GM23248 (cell line): ENCODE results near the gene DNAH9. TPM values are rescaled to one million over a fixed set of nuclear protein-coding genes. Genes with fewer than 3 reads are reported as not detected.

ENCODE experiments used
- DNase-seq: peaks from one replicate; pipeline ENCODE4 v3.0.0-alpha.2; 2015
- H2AFZ ChIP-seq: fragments of 200-600 bp; sonication (generic); 2 replicates; pipeline ENCODE4 v1.6.1; 2016; ENCODE audit warnings: antibody characterized with exemption
- H3F3A ChIP-seq: fragments of 200-600 bp; sonication (generic); 2 replicates; pipeline ENCODE4 v1.6.1; 2016; ENCODE audit warnings: mild to moderate bottlenecking, antibody characterized with exemption, mixed run types; ENCODE audit not compliant: insufficient read depth
- H3K27ac ChIP-seq: fragments of 200-600 bp; sonication (generic); 2 replicates; pipeline ENCODE4 v1.5.1; 2016; ENCODE audit warnings: mild to moderate bottlenecking
- H3K27me3 ChIP-seq: fragments of 200-600 bp; sonication (generic); replicated peaks from 2 replicates; pipeline ENCODE4 v1.6.1; 2016; ENCODE audit warnings: mild to moderate bottlenecking; ENCODE audit not compliant: insufficient read depth
- H3K36me3 ChIP-seq: fragments of 200-600 bp; sonication (generic); 2 replicates; pipeline ENCODE4 v1.6.1; 2016; ENCODE audit warnings: low read depth, mild to moderate bottlenecking
- H3K4me1 ChIP-seq: fragments of 200-600 bp; sonication (generic); 2 replicates; pipeline ENCODE4 v1.6.1; 2016; ENCODE audit warnings: mild to moderate bottlenecking; ENCODE audit not compliant: insufficient read depth
- H3K4me2 ChIP-seq: fragments of 200-600 bp; sonication (generic); one replicate; pipeline ENCODE4 v1.6.1; 2016; ENCODE audit warnings: mild to moderate bottlenecking; ENCODE audit not compliant: unreplicated experiment
- H3K4me3 ChIP-seq: fragments of 200-600 bp; sonication (generic); 2 replicates; pipeline ENCODE4 v1.5.1; 2016; ENCODE audit warnings: mild to moderate bottlenecking
- H3K79me2 ChIP-seq: fragments of 200-600 bp; sonication (generic); 2 replicates; pipeline ENCODE4 v1.6.1; 2016; ENCODE audit warnings: mild to moderate bottlenecking; ENCODE audit not compliant: insufficient read depth
- H3K9ac ChIP-seq: fragments of 200-600 bp; sonication (generic); 2 replicates; pipeline ENCODE4 v1.6.1; 2016; ENCODE audit warnings: mild to moderate bottlenecking
- H3K9me2 ChIP-seq: fragments of 200-600 bp; sonication (generic); 2 replicates; pipeline ENCODE4 v1.6.1; 2016; ENCODE audit warnings: mixed run types, mild to moderate bottlenecking, moderate library complexity; ENCODE audit not compliant: insufficient read depth
- H3K9me3 ChIP-seq: fragments of 200-600 bp; sonication (generic); one replicate; pipeline ENCODE4 v1.6.1; 2017; ENCODE audit warnings: low read depth
- H4K20me1 ChIP-seq: fragments of 200-600 bp; sonication (generic); 2 replicates; pipeline ENCODE4 v1.6.0; 2016; ENCODE audit not compliant: insufficient read depth
- EZH2 ChIP-seq: fragments of 200-600 bp; sonication (generic); IDR thresholded peaks from 2 replicates; pipeline ENCODE4 v1.6.1; 2018; ENCODE audit warnings: antibody characterized with exemption, mild to moderate bottlenecking; ENCODE audit not compliant: insufficient read depth, poor library complexity, severe bottlenecking
- EZH2phosphoT487 ChIP-seq: fragments of 200-600 bp; sonication (generic); IDR thresholded peaks from 2 replicates; pipeline ENCODE4 v1.6.1; 2018; ENCODE audit warnings: antibody characterized with exemption, moderate library complexity, mild to moderate bottlenecking, low read depth; ENCODE audit not compliant: insufficient read depth
- WGBS, 2 experiments: methylation state at CpG; one replicate each; pipeline ENCODE4 v1.1.6; 2015 to 2017; ENCODE audit warnings: low lambda C conversion rate in 2 of 2, low coverage in 1 of 2; ENCODE audit errors: missing lambda C conversion rate in 2 of 2; 5-methylcytosine and 5-hydroxymethylcytosine counted together
- in situ Hi-C: fragments of 300-500 bp; cut with MboI; formaldehyde crosslinking; loops from 2 replicates; pipeline ENCODE4 v1.15.0; 2020
- polyA plus RNA-seq: library from polyadenylated mRNA; unstranded; fragments of >200 nt; fragmentation: Nextera tagmentation; extraction: Ambion mirVana; gene quantifications from 2 replicates; pipeline ENCODE4 v1.2.1, GENCODE V29; 2016
- total RNA-seq: library from RNA; depleted of rRNA; stranded (reverse); fragments of >200 nt; shearing (Covaris generic); gene quantifications from 2 replicates; pipeline ENCODE4 v1.2.3, GENCODE V29; 2014

The DNAH9 gene
- total and polyA plus RNA-seq, 2 experiments from 2014 or later, result not detected

DNA sequence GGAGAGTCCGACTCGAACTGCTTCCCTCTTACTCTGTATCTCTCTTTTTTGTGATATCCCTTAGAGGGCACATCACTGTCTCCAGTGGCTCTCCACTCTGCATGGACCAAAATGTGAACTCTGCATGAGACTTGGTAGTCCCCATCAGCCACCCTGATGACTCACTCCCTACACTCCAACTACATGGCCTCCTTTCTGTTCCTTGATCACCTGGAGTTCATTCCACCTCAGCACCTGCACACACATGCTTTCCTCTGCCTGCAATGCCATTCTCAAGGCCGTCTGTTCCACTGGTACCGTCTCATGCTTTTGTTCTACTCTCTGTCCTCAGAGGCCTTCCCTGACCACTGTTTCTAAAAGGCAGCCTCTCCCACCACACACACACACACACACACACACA, 109.3 kb downstream of the DNAH9 start:
- Histone ChIP-seq H3K79me2 (no peaks in the 10 kb centered on the region), H3K9me3 (no peaks in the 10 kb centered on the region), H3K27ac (no peak overlapping the region), H2AFZ (no peak overlapping the region), H3K4me3 (no peak overlapping the region), H3K36me3 (no peaks in the 10 kb centered on the region), H3K4me2 (no peak overlapping the region), H3K9me2 (no peaks in the 10 kb centered on the region), H4K20me1 (no peaks in the 10 kb centered on the region), H3K27me3 (no peaks in the 10 kb centered on the region), H3F3A (no peaks in the 10 kb centered on the region), H3K9ac (no peak overlapping the region), H3K4me1 (no peaks in the 10 kb centered on the region)
- 25% methylated on average over 4 of the region's 4 CpGs for WGBS, 2 experiments
- TF ChIP-seq EZH2phosphoT487, result no peak
- TF ChIP-seq EZH2, result no peak
- in situ Hi-C loops, result no loop called here
- DNase-seq, result no peak

DNA sequence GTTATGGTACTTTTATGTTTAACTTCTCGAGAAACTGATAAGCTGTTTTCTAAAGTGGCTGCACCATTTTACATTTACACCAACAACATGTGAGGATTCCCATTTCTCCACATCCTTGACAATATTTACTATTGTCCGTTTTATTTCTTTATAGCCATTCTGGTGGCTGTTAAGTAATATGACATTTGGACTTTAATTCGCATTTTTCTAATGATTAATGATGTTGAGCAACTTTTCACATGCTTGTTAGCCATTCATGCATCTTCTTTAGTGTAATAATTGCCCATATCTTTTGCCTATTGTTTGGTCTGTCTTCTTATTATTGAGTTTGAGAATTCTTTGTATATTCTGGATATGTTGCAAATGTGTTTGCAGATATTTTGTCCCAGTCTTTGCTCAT, 114.2 kb downstream of the DNAH9 start:
- H3K27ac ChIP-seq, result no peak overlapping the region
- H4K20me1 ChIP-seq, result no peaks in the 10 kb centered on the region
- no peaks in the 10 kb centered on the region for H3K9me3 ChIP-seq
- H3K27me3 ChIP-seq, result no peaks in the 10 kb centered on the region
- H3K9me2 ChIP-seq, result no peaks in the 10 kb centered on the region
- no peaks in the 10 kb centered on the region for H3K79me2 ChIP-seq
- no peak overlapping the region for H3K4me2 ChIP-seq
- WGBS, 2 experiments, result 21 to 25% methylated on average over 3 of the region's 3 CpGs
- no peaks in the 10 kb centered on the region for H3F3A ChIP-seq
- H3K9ac ChIP-seq, result no peak overlapping the region
- no peak for DNase-seq
- in situ Hi-C loops, result no loop called here
- no peaks in the 10 kb centered on the region for H3K4me1 ChIP-seq
- TF ChIP-seq EZH2, result no peak
- TF ChIP-seq EZH2phosphoT487, result no peak
- no peaks in the 10 kb centered on the region for H3K36me3 ChIP-seq
- H3K4me3 ChIP-seq, result no peak overlapping the region
- no peak overlapping the region for H2AFZ ChIP-seq

DNA sequence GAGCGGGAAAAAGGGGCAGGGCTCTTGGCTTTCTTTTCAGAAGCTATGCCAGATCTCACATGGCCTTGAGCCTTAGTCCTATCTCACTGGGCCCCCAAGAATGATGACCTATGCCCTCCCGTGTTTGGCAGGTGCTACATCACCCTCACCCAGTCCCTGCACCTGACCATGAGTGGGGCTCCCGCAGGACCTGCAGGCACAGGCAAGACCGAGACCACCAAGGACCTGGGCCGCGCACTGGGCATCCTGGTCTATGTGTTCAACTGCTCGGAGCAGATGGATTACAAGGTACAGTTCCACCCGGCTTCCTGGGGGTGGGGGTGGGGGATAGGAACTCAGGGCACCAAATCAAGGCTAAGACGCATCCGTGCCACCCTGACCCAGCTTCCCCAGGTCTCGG, 120.9 kb downstream of the DNAH9 start:
- Histone ChIP-seq H3K9ac (no peak overlapping the region), H3K27me3 (no peaks in the 10 kb centered on the region), H4K20me1 (no peaks in the 10 kb centered on the region), H3K4me3 (no peak overlapping the region), H3K36me3 (no peaks in the 10 kb centered on the region), H3K9me2 (no peaks in the 10 kb centered on the region), H3K79me2 (no peaks in the 10 kb centered on the region), H2AFZ (no peak overlapping the region), H3F3A (no peaks in the 10 kb centered on the region), H3K27ac (no peak overlapping the region), H3K4me2 (no peak overlapping the region), H3K4me1 (no peaks in the 10 kb centered on the region), H3K9me3 (no peaks in the 10 kb centered on the region)
- DNase-seq, result no peak
- in situ Hi-C loops, result no loop called here
- TF ChIP-seq EZH2 (no peak), EZH2phosphoT487 (no peak)
- 29 to 33% methylated on average over 9 to 11 of the region's 11 CpGs for WGBS, 2 experiments

DNA sequence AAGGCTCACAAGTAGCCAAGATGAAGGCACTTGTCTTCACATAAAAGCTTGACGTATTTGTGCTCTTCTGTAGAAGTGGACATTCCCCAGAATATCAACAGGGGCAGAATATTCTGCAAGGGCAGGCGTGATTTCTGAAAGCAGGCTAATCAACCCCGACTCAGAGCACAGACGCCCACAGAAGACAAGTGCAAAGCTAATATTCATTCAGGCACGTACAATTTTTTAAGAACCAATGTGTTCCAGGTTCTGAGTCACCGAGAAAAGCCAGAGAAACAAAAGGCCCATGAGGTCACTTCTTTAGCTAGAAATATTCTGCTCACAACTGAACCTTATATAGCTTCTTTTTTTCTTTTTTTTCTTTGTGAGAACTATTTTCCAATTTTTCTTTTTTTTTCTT, 121.6 kb downstream of the DNAH9 start:
- Histone ChIP-seq H3K4me3 (no peak overlapping the region), H3K9me3 (no peaks in the 10 kb centered on the region), H3K36me3 (no peaks in the 10 kb centered on the region), H3K9me2 (no peaks in the 10 kb centered on the region), H4K20me1 (no peaks in the 10 kb centered on the region), H2AFZ (no peak overlapping the region), H3K79me2 (no peaks in the 10 kb centered on the region), H3K27me3 (no peaks in the 10 kb centered on the region), H3F3A (no peaks in the 10 kb centered on the region), H3K9ac (no peak overlapping the region), H3K4me2 (no peak overlapping the region), H3K27ac (no peak overlapping the region), H3K4me1 (no peaks in the 10 kb centered on the region)
- DNase-seq, result no peak
- TF ChIP-seq EZH2phosphoT487 (no peak), EZH2 (no peak)
- in situ Hi-C loops, result no loop called here
- WGBS, 2 experiments, result 3 to 5% methylated on average over 6 of the region's 6 CpGs

DNA sequence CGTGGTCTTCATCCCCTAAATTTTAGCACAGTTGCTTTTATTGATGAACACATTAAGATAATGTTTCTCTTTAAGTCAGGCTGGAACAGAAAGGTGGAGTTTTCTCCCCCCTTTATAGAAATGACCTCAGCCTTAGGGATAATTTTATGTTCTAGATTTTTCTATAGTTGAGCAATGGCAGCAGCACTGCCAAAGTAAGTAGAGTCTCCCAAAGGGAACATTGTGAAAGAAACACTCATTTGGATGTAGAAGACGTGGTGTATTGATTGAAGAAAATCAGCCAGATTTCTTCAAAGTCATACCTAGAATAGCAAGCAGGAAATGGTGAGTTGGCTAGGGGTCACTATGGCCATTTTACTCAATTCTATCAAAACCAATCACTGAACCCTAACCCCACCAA, 122.5 kb downstream of the DNAH9 start:
- Histone ChIP-seq H3K4me2 (no peak overlapping the region), H3K4me1 (no peaks in the 10 kb centered on the region), H3K27me3 (no peaks in the 10 kb centered on the region), H3K79me2 (no peaks in the 10 kb centered on the region), H3K9me2 (no peaks in the 10 kb centered on the region), H3K27ac (no peak overlapping the region), H3K36me3 (no peaks in the 10 kb centered on the region), H3K9me3 (no peaks in the 10 kb centered on the region), H2AFZ (no peak overlapping the region), H4K20me1 (no peaks in the 10 kb centered on the region), H3K4me3 (no peak overlapping the region), H3K9ac (no peak overlapping the region), H3F3A (no peaks in the 10 kb centered on the region)
- no peak for DNase-seq
- TF ChIP-seq EZH2phosphoT487 (no peak), EZH2 (no peak)
- in situ Hi-C loops, result no loop called here
- whole genome bisulfite sequencing, 2 experiments, result 0 to 3% methylated on average over 2 of the region's 2 CpGs
